ENCODE measurements around the gene RETREG1.

Gene RETREG1

DNA sequence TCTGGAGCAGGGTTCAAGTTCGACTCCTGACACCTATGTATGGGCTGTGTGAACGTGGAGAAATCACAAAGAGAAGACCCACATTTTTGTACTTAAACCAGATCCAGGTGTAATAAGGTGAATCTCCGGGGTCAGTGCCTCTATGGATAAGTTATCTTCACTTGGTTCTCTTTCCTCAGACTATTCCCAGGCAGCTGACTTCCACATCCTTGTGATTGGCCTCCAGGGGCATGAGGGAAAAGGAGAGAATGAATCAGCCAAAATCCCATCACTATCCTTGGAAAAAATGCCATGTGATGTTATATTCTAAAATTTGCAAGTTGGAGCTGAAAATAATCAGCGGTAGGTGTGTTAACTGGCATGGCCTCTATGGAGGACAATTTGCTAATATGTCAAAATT, 188.4 kb downstream of the RETREG1 start (continued):
- TF ChIP-seq KLF8 (tag by site-specific recombination; IDR thresholded peaks at IDR 0.05): no peak
- TF ChIP-seq ZNF549 (tag by site-specific recombination; IDR thresholded peaks at IDR 0.05): no peak
- TF ChIP-seq KLF9 (tag by site-specific recombination; IDR thresholded peaks at IDR 0.05; ENCODE audit: low read depth): no peak
- TF ChIP-seq ZNF157 (tag by site-specific recombination; IDR thresholded peaks at IDR 0.05): no peak

DNA sequence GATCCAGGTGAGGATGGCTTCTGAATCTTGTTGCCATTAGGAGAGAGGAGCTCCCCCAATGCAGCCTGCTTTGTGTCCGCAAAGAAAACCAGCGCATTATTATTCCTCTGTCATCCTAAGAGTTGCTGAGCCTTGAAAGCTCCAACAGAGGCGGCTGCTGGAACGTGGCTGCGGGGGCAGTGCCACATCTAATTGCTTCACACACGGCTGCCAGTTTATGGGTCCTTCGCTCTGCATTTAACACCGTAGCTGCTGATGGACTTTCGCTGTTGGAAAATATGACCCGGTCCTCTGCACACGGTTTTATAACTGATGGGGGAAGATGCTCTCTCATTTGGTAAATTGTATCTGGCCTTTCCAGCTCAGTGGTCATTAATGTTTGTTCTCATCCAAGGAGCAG, 189.2 kb downstream of the RETREG1 start:
- ChIA-PET CTCF (interaction anchor here (0.8 to 1.6 kb wide), 3 partner anchors 28 to 267 kb away, joined by 3 to 5 read pairs (median 4); no protein-coding TSS in a partner anchor), POLR2A (no interaction called here)
- H3K4me3 ChIP-seq (ENCODE audit: low read depth, low read length): no peak overlapping the region
- TF ChIP-seq GFI1B (tag by site-specific recombination; IDR thresholded peaks at IDR 0.05) (no peak), ZNF366 (tag by site-specific recombination; conservative IDR thresholded peaks at IDR 0.05) (no peak), ZIC2 (tag by site-specific recombination; IDR thresholded peaks at IDR 0.05) (no peak), OVOL3 (tag by site-specific recombination; IDR thresholded peaks at IDR 0.05) (no peak), YY2 (tag by site-specific recombination; IDR thresholded peaks at IDR 0.05) (no peak), ZNF624 (tag by site-specific recombination; IDR thresholded peaks at IDR 0.05) (no peak), ZNF837 (tag by site-specific recombination; IDR thresholded peaks at IDR 0.05) (no peak), ZNF530 (tag by site-specific recombination; IDR thresholded peaks at IDR 0.05; ENCODE audit: low read depth) (no peak), ZNF555 (tag by site-specific recombination; conservative IDR thresholded peaks at IDR 0.05) (no peak), SCRT2 (tag by site-specific recombination; IDR thresholded peaks at IDR 0.05) (no peak), ZFP3 (tag by site-specific recombination; IDR thresholded peaks at IDR 0.05; ENCODE audit: low read depth) (no peak), ZNF266 (tag by site-specific recombination; IDR thresholded peaks at IDR 0.05; ENCODE audit: low read depth) (no peak), ZFP41 (tag by site-specific recombination; IDR thresholded peaks at IDR 0.05; ENCODE audit: borderline replicate concordance) (no peak)
- TF ChIP-seq, protein P1, sequence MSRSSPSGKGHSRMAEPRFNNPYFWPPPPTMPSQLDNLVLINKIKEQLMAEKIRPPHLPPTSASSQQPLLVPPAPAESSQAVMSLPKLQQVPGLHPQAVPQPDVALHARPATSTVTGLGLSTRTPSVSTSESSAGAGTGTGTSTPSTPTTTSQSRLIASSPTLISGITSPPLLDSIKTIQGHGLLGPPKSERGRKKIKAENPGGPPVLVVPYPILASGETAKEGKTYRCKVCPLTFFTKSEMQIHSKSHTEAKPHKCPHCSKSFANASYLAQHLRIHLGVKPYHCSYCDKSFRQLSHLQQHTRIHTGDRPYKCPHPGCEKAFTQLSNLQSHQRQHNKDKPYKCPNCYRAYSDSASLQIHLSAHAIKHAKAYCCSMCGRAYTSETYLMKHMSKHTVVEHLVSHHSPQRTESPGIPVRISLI (tag by site-specific recombination; IDR thresholded peaks at IDR 0.05): no peak
- TF ChIP-seq, protein P2, sequence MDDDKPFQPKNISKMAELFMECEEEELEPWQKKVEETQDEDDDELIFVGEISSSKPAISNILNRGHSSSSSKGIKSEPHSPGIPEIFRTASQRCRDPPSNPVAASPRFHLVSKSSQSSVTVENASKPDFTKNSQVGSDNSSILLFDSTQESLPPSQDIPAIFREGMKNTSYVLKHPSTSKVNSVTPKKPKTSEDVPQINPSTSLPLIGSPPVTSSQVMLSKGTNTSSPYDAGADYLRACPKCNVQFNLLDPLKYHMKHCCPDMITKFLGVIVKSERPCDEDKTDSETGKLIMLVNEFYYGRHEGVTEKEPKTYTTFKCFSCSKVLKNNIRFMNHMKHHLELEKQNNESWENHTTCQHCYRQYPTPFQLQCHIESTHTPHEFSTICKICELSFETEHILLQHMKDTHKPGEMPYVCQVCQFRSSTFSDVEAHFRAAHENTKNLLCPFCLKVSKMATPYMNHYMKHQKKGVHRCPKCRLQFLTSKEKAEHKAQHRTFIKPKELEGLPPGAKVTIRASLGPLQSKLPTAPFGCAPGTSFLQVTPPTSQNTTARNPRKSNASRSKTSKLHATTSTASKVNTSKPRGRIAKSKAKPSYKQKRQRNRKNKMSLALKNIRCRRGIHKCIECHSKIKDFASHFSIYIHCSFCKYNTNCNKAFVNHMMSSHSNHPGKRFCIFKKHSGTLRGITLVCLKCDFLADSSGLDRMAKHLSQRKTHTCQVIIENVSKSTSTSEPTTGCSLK (tag by site-specific recombination; IDR thresholded peaks at IDR 0.05): no peak
- TF ChIP-seq, protein P3, sequence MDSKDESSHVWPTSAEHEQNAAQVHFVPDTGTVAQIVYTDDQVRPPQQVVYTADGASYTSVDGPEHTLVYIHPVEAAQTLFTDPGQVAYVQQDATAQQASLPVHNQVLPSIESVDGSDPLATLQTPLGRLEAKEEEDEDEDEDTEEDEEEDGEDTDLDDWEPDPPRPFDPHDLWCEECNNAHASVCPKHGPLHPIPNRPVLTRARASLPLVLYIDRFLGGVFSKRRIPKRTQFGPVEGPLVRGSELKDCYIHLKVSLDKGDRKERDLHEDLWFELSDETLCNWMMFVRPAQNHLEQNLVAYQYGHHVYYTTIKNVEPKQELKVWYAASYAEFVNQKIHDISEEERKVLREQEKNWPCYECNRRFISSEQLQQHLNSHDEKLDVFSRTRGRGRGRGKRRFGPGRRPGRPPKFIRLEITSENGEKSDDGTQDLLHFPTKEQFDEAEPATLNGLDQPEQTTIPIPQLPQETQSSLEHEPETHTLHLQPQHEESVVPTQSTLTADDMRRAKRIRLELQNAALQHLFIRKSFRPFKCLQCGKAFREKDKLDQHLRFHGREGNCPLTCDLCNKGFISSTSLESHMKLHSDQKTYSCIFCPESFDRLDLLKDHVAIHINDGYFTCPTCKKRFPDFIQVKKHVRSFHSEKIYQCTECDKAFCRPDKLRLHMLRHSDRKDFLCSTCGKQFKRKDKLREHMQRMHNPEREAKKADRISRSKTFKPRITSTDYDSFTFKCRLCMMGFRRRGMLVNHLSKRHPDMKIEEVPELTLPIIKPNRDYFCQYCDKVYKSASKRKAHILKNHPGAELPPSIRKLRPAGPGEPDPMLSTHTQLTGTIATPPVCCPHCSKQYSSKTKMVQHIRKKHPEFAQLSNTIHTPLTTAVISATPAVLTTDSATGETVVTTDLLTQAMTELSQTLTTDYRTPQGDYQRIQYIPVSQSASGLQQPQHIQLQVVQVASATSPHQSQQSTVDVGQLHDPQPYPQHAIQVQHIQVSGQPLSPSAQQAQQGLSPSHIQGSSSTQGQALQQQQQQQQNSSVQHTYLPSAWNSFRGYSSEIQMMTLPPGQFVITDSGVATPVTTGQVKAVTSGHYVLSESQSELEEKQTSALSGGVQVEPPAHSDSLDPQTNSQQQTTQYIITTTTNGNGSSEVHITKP (tag by site-specific recombination; IDR thresholded peaks at IDR 0.05): no peak
- TF ChIP-seq, protein P4, sequence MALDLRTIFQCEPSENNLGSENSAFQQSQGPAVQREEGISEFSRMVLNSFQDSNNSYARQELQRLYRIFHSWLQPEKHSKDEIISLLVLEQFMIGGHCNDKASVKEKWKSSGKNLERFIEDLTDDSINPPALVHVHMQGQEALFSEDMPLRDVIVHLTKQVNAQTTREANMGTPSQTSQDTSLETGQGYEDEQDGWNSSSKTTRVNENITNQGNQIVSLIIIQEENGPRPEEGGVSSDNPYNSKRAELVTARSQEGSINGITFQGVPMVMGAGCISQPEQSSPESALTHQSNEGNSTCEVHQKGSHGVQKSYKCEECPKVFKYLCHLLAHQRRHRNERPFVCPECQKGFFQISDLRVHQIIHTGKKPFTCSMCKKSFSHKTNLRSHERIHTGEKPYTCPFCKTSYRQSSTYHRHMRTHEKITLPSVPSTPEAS (tag by site-specific recombination; IDR thresholded peaks at IDR 0.05): no peak
- no peak overlapping the region for H3K27ac ChIP-seq (ENCODE audit: extremely low read depth, low read depth, low read length)
- no peaks in the 10 kb centered on the region for H3K4me1 ChIP-seq (ENCODE audit: control insufficient read depth, insufficient read depth, low read length)
- no peaks in the 10 kb centered on the region for H3K36me3 ChIP-seq (ENCODE audit: control insufficient read depth in 2 of 2, insufficient read depth in 1 of 2, low read length in 2 of 2)
- H3K9me3 ChIP-seq (ENCODE audit: control insufficient read depth, insufficient read depth, low read depth, low read length): no peaks in the 10 kb centered on the region
